OCI-LY7 (cell line): ENCODE data around the gene APOA1. TPM values are rescaled to one million over a fixed set of nuclear protein-coding genes. Genes with fewer than 3 reads are reported as not detected.

Experiments
- BruUV-seq: library from RNA; stranded (reverse); fragments of 400-500 nt; replicated peaks from 2 replicates; lab custom pipeline; 2021; lab: Mats Ljungman, UMichigan
- CTCF ChIA-PET: fragments of 300-600 bp; sonication (Branson Sonifier 250); formaldehyde crosslinking; loops from one replicate; lab custom pipeline; 2022; ENCODE audit warnings: antibody characterized with exemption; ENCODE audit not compliant: unreplicated experiment; lab: Charles Lee
- POLR2A ChIA-PET: fragments of 300-600 bp; sonication (Branson Sonifier 250); formaldehyde crosslinking; loops from one replicate; lab custom pipeline; 2022; ENCODE audit warnings: antibody characterized with exemption; lab: Charles Lee
- DNase-seq: peaks from one replicate; pipeline ENCODE4 v3.0.0-alpha.2; 2015; ENCODE audit warnings: low spot score
- H2AFZ ChIP-seq: fragments of 200-600 bp; sonication (generic), shearing (Covaris generic); 2 replicates; pipeline ENCODE4 v1.6.1; 2014; ENCODE audit warnings: mild to moderate bottlenecking, antibody characterized with exemption, low read length, moderate library complexity
- H3K27ac ChIP-seq: fragments of 200-600 bp; sonication (generic); 2 replicates; pipeline ENCODE4 v1.5.1; 2014; ENCODE audit warnings: mixed run types, low read depth, mild to moderate bottlenecking, moderate library complexity, low read length, inconsistent platforms; ENCODE audit not compliant: poor library complexity, severe bottlenecking
- H3K36me3 ChIP-seq: fragments of 200-600 bp; sonication (generic); 2 replicates; pipeline ENCODE4 v1.6.1; 2014; ENCODE audit warnings: mild to moderate bottlenecking, antibody characterized with exemption, low read length, moderate library complexity, mixed read lengths; ENCODE audit not compliant: insufficient read depth
- H3K4me1 ChIP-seq: fragments of 200-600 bp; sonication (generic); 2 replicates; pipeline ENCODE4 v1.5.1; 2014; ENCODE audit warnings: mild to moderate bottlenecking, low read length; ENCODE audit not compliant: insufficient read depth, poor library complexity, severe bottlenecking
- H3K4me2 ChIP-seq: fragments of 200-600 bp; sonication (generic); 2 replicates; pipeline ENCODE4 v1.6.1; 2014; ENCODE audit warnings: mild to moderate bottlenecking, low read length
- H3K4me3 ChIP-seq: fragments of 200-600 bp; sonication (generic); 2 replicates; pipeline ENCODE4 v1.5.1; 2014; ENCODE audit warnings: mild to moderate bottlenecking, low read depth, low read length; ENCODE audit not compliant: poor library complexity, severe bottlenecking
- H3K79me2 ChIP-seq: fragments of 200-600 bp; sonication (generic); 2 replicates; pipeline ENCODE4 v1.6.1; 2016; ENCODE audit warnings: low read depth, mild to moderate bottlenecking, low read length, moderate library complexity, mixed read lengths; ENCODE audit not compliant: insufficient read depth
- H3K9me2 ChIP-seq: fragments of 200-600 bp; sonication (generic); 2 replicates; pipeline ENCODE4 v1.6.1; 2016; ENCODE audit warnings: mild to moderate bottlenecking, low read length, mixed read lengths; ENCODE audit not compliant: insufficient read depth
- H3K9me3 ChIP-seq: fragments of 200-600 bp; sonication (generic); 2 replicates; pipeline ENCODE4 v1.6.1; 2014; ENCODE audit warnings: mild to moderate bottlenecking, mixed run types, low read length, mixed read lengths
- H4K20me1 ChIP-seq: fragments of 200-600 bp; sonication (generic); 2 replicates; pipeline ENCODE4 v1.6.1; 2014; ENCODE audit warnings: mild to moderate bottlenecking, antibody characterized with exemption, low read length, moderate library complexity, mixed read lengths; ENCODE audit not compliant: insufficient read depth
- CTCF ChIP-seq: fragments of 200-600 bp; sonication (generic); conservative IDR thresholded peaks from 2 replicates; pipeline ENCODE4 v1.5.1; 2014; ENCODE audit warnings: mild to moderate bottlenecking, antibody characterized with exemption, low read length, moderate library complexity, mixed read lengths
- EZH2phosphoT487 ChIP-seq: fragments of 200-600 bp; sonication (generic); IDR thresholded peaks from 2 replicates; pipeline ENCODE4 v1.6.1; 2018; ENCODE audit warnings: low read depth, borderline replicate concordance, mild to moderate bottlenecking, mixed run types, antibody characterized with exemption, low read length, moderate library complexity, mixed read lengths
- intact Hi-C: fragments of 100-400 bp; cut with micrococcal nuclease; formaldehyde crosslinking; loops from one replicate; pipeline ENCODE4 v1.10.0; 2022; ENCODE audit not compliant: unreplicated experiment
- total RNA-seq, 2 experiments: library from RNA; depleted of rRNA in 1 of 2; stranded (reverse); fragments of >200 nt in 1 of 2; shearing (Covaris generic) in 1 of 2; gene quantifications; 2 replicates each; pipeline ENCODE4 v1.2.3, GENCODE V29; 2014 to 2022

The APOA1 gene
- total RNA-seq, 2 experiments from 2014 or later, result 0.22 TPM; not detected in 1

DNA sequence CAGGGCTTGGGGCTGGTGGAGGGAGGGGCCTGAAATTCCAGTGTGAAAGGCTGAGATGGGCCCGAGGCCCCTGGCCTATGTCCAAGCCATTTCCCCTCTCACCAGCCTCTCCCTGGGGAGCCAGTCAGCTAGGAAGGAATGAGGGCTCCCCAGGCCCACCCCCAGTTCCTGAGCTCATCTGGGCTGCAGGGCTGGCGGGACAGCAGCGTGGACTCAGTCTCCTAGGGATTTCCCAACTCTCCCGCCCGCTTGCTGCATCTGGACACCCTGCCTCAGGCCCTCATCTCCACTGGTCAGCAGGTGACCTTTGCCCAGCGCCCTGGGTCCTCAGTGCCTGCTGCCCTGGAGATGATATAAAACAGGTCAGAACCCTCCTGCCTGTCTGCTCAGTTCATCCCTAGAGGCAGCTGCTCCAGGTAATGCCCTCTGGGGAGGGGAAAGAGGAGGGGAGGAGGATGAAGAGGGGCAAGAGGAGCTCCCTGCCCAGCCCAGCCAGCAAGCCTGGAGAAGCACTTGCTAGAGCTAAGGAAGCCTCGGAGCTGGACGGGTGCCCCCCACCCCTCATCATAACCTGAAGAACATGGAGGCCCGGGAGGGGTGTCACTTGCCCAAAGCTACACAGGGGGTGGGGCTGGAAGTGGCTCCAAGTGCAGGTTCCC is 7.8 kb downstream of the APOA1 start, which contains the start of gene APOC3:
Gene APOC3 (plus strand): TSS at position 383 of the 659 bp plus-strand sequence. CDS start 676 bp downstream, outside the sequence.
- H3K9me2 ChIP-seq, result no peaks in the 10 kb centered on the region
- CTCF ChIA-PET, result no interaction called here
- no peaks in the 10 kb centered on the region for H3K9me3 ChIP-seq
- DNase-seq, result no peak
- H3K27ac ChIP-seq, result no peak within 1 kb of the TSS
- TF ChIP-seq EZH2phosphoT487, result no peak
- no peak for TF ChIP-seq CTCF
- no TSS peak for BruUV-seq
- H2AFZ ChIP-seq, result no peak within 1 kb of the TSS
- no peaks in the 10 kb centered on the region for H3K36me3 ChIP-seq
- intact Hi-C loops, result no loop called here
- H3K4me3 ChIP-seq, result no peak within 1 kb of the TSS
- POLR2A ChIA-PET, result no interaction called here
- H4K20me1 ChIP-seq, result no peaks in the 10 kb centered on the region
- H3K4me2 ChIP-seq, result no peak within 1 kb of the TSS
- H3K4me1 ChIP-seq, result no peaks in the 10 kb centered on the region
- H3K79me2 ChIP-seq, result no peaks in the 10 kb centered on the region

GRCh38 chr11:116828632-116829524 is 8.5 kb downstream of the APOA1 start:
- Histone ChIP-seq H3K9me3 (no peaks in the 10 kb centered on the region), H2AFZ (no peak overlapping the region), H3K9me2 (no peaks in the 10 kb centered on the region), H4K20me1 (no peaks in the 10 kb centered on the region), H3K79me2 (no peaks in the 10 kb centered on the region), H3K36me3 (no peaks in the 10 kb centered on the region), H3K4me2 (no peak overlapping the region), H3K4me1 (no peaks in the 10 kb centered on the region), H3K27ac (no peak overlapping the region), H3K4me3 (no peak overlapping the region)
- BruUV-seq, result no TSS peak
- CTCF ChIA-PET, result no interaction called here
- TF ChIP-seq CTCF (no peak), EZH2phosphoT487 (no peak)
- DNase-seq, result no peak
- intact Hi-C loops, result no loop called here
- POLR2A ChIA-PET, result no interaction called here
